GM12874 (cell line): ENCODE results near the gene CLEC18B.

Source experiments
- TF ChIP-seq, protein P1 (sequence below): IDR thresholded peaks from 2 replicates; pipeline ENCODE4 v1.5.1; 2011; ENCODE audit warnings: low read depth, mild to moderate bottlenecking, control low read depth, low read length, moderate library complexity; ENCODE audit not compliant: insufficient read depth

CLEC18B gene

DNA sequence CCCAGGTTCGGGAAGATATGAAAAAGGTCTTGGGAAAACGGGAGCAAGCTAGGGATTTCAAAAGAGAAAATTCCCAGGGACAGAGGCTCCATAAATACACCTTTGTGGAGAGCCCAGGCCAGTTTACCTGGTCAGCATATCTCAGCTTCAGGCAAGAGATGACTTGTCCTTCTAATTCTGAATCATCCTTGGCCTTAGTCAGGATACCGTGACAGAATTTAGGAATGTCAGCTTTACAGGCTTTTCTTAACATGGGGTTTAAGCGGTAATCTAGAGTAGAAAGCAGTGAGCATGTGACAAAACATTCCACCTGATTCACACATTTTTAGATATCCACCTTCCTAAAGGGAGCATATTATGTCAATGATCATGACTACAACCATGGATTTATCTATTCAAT is 41.1 kb upstream of the CLEC18B start:
- TF ChIP-seq, protein P1, sequence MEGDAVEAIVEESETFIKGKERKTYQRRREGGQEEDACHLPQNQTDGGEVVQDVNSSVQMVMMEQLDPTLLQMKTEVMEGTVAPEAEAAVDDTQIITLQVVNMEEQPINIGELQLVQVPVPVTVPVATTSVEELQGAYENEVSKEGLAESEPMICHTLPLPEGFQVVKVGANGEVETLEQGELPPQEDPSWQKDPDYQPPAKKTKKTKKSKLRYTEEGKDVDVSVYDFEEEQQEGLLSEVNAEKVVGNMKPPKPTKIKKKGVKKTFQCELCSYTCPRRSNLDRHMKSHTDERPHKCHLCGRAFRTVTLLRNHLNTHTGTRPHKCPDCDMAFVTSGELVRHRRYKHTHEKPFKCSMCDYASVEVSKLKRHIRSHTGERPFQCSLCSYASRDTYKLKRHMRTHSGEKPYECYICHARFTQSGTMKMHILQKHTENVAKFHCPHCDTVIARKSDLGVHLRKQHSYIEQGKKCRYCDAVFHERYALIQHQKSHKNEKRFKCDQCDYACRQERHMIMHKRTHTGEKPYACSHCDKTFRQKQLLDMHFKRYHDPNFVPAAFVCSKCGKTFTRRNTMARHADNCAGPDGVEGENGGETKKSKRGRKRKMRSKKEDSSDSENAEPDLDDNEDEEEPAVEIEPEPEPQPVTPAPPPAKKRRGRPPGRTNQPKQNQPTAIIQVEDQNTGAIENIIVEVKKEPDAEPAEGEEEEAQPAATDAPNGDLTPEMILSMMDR: no peak

DNA sequence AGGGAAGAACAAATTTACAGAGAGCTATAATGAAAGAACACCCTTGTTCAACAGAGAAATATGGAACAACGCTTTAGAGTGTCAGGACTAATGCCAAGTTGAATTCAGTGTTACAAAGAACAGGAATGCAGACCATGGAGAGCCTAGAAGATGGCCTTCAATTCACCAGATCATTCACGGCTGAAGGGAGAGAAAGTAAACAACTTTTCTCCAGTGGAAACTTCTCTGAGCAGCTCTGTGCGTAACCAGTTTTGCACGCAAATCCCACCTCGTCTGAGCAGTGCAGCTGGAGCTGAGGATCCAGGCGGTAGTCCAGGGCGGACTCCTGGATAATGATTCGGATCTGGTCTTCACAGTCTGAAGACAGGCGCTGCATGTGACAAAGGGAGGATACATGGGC is 40.5 kb upstream of the CLEC18B start:
- TF ChIP-seq, protein P1: no peak

DNA sequence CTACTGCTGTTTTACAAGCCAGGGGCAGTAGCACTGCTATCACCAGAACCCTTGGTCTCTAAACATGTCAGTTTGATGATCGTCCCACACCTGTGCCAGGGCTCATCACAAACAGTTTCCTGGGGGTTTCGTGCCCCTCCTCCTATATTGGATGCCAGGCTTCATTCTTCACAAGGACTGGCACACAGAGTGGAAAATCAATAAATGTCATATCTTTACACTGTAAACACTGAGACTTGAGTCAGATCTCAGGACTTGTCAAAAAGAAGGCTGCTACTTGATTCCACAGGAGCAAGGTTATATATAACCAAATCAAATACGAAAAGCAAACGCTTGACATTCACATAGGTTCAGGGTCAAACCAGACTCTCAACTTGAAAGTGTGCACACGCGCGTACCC is 39.3 kb upstream of the CLEC18B start:
- TF ChIP-seq, protein P1: no peak

DNA sequence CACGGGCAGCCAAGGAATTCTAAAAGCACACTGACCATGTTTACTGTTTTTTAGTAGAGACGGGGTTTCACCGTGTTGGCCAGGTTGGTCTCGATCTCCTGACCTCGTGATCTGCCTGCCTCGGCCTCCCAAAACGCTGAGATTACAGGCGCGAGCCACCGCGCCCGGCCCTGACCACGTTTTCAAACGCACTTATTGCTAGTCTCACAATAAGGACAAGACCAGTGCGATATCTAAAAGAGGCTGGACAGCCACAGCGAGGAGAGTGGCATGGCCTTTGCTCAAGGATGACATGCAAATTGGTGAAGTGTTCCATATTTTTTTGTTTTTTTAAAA is 35.0 kb upstream of the CLEC18B start:
- TF ChIP-seq, protein P1: no peak

DNA sequence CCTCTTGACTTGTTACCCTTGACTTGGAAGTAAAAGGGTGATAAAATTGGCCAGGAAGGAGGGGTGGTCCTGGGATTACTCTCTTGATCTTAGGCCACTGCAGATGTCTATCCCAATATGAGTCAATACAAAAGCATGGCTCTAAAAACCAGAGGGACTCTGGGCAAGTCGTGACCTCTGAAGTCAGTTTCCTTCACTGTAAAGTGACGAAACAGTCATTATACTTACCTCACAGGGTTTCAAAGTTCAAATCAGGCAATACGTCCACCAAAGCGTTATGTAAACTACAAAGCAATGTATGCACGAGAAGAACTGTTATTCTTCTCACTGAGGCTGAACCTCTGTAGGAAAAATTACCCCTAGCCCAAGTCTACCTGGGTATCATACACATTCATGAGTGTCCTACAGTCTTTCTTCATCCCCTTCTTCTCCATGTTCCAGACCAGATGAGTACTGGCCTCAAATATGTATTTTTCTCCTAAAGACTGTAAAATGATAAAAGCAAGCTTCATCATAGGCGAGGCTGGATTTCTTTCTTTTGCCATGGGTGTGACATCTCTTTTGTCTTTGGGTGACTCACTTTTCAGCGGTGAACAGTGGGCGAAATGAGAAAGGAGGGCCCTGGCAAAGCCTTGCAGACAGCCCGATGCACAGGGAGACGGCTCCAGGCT is 34.5 kb upstream of the CLEC18B start:
- TF ChIP-seq, protein P1: no peak

DNA sequence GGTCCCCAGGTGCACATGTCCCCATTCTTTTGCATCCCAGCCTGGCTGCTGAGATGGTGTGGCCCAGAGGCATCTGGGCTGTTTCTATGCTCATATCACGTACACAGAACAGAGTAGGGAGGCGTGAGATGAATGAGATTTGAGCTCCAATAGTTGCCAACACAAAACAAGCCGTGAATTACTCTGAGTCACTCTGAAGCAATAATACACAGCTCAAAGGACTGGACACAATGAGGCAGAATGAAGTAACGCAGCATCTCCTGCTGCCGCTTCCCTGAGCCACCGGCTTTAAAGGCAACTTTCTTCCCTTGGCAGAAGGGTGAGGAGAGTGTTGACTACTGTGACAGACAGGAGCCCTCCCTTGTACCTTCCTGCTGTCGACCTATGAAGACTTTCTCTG is 33.9 kb upstream of the CLEC18B start:
- TF ChIP-seq, protein P1: no peak

DNA sequence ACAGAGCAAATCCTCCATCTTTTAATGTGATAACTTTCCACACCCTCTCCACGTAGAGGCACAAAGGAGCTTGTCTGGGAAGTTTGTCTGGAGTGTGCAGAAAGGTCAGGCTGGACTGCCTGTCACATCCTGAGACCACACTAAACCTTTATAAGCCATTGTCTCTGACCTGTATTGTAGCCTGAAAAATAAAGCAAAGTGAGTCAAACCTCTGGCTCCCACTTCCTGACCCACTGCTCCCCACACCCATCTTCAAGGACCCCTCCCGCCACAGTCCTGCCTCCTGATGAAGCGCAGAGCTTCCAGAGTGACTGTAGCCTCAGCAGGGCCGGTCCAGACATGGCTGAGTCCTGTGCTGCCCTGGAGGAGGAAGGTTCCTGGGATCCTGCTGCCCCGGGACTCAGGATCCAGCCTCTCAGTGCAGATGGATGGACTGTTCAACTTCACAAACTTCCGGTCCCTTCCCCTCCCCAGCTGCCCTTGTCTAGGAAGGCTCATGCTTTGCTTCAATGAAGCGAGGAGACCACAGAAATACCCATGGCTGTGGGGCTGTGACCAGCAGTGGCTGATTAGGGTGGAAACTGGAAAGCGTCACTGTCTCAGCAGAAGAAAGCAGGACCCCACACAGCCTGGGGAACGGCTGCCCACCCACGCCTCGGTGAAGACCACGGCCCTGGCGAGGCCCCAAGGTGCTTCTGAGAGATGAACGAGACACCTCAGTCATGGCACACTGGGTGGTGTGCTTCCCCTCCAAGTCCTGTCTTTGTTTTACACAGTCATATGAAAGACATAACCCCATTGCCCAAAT is 30.9 kb upstream of the CLEC18B start:
- TF ChIP-seq, protein P1: no peak
